Activated naive CD8-positive, alpha-beta T cell treated with anti-CD3 and anti-CD28 coated beads, Interleukin-2, amount 10 ng/mL, durations not matched to agents 7 days and 5 days (primary cell): ENCODE measurements around the gene PCBP3. TPM values are rescaled to one million over a fixed set of nuclear protein-coding genes. Genes with fewer than 3 reads are reported as not detected.

Experiments
- ATAC-seq: fragments of 150-1000 bp; cut with Tn5 transposase; one replicate; pipeline ENCODE4 v1.10.0; 2021; ENCODE audit warnings: low read depth, moderate library complexity
- POLR2A ChIA-PET: fragments of 350-600 bp; sonication (Branson Sonifier 250); formaldehyde crosslinking; loops from one replicate; lab custom pipeline; 2021; ENCODE audit warnings: antibody characterized with exemption; lab: Charles Lee
- DNase-seq: peaks from one replicate; pipeline ENCODE4 v3.0.0; 2021
- H3K27ac Mint-ChIP-seq: one replicate; pipeline ENCODE4 v1.8.0; 2022; ENCODE audit warnings: mild to moderate bottlenecking, mixed read lengths
- H3K27me3 Mint-ChIP-seq: one replicate; pipeline ENCODE4 v1.8.0; 2022; ENCODE audit warnings: mild to moderate bottlenecking, moderate library complexity, mixed read lengths
- H3K36me3 Mint-ChIP-seq: one replicate; pipeline ENCODE4 v1.8.0; 2021; ENCODE audit warnings: mild to moderate bottlenecking, mixed read lengths
- H3K4me1 Mint-ChIP-seq: one replicate; pipeline ENCODE4 v1.8.0; 2021; ENCODE audit warnings: mixed read lengths
- H3K4me3 Mint-ChIP-seq: one replicate; pipeline ENCODE4 v1.8.0; 2022; ENCODE audit warnings: mild to moderate bottlenecking, moderate library complexity, mixed read lengths
- H3K9me3 Mint-ChIP-seq: one replicate; pipeline ENCODE4 v1.8.0; 2021; ENCODE audit warnings: mixed read lengths
- total RNA-seq, 2 experiments: library from RNA; stranded (reverse); gene quantifications; one replicate each; pipeline ENCODE4 v1.2.3, GENCODE V29; 2021

The PCBP3 gene
- total RNA-seq, 2 experiments from 2014 or later: 1.2 TPM; not detected in 1

DNA sequence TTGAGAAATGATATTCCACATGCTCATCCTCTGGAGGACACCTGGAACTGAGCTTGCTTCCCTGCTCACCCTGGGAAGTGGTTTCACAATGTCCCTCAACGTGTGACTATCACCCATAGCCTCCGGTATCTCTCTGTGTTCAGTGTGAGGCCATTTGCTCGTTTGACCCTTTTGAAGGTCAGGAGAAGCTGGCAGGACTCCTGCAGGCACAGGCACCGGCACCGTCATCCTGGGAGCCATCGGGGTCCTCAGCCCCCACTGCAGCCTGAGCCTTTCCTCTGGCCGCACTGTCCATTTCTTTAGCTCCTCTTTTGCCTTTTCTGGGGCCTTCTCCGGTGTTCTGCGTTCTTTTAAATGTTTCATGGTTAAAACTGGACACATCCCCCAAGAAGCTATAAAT lies 178.5 kb downstream of the PCBP3 start:
- POLR2A ChIA-PET: no interaction called here
- H3K4me1 Mint-ChIP-seq: peaks cover 19% of the 10 kb centered on the region
- no peak for DNase-seq
- H3K9me3 Mint-ChIP-seq: no peaks in the 10 kb centered on the region
- no peak overlapping the region for H3K4me3 Mint-ChIP-seq
- peak overlapping the region; percentile 50 for H3K27ac Mint-ChIP-seq
- H3K27me3 Mint-ChIP-seq: peaks cover 6% of the 10 kb centered on the region
- H3K36me3 Mint-ChIP-seq: no peaks in the 10 kb centered on the region
- ATAC-seq: no peak

DNA sequence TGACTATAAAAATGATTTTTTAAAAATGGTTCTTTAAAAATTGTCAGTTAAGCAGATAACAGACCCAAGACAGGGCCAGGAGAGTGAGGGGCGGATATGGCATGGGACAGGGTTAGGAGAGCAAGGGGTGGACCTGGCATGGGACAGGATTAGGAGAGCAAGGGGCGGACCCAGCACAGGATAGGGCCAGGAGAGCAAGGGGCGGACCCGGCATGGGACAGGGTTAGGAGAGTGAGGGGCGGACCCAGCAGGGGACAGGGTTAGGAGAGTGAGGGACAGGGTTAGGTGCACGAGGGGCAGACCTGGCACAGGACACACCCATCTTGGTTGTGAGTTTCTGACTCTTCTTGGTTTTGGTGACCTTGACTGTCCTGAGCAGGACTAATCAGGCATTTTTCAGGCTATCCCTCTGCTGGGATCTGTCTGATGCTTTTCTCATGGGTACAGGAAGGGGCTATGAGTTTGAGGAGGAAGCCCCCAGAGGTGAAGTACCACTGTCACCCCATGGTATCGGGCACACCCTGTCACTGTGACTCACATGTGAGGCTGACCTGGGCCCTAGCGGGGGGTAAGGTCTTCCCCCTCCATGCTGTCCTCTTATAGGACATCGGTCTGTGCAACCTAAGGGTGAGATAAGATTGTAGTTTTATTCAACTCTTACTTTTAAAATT lies 179.0 kb downstream of the PCBP3 start:
- H3K27ac Mint-ChIP-seq: no peak overlapping the region
- POLR2A ChIA-PET: no interaction called here

DNA sequence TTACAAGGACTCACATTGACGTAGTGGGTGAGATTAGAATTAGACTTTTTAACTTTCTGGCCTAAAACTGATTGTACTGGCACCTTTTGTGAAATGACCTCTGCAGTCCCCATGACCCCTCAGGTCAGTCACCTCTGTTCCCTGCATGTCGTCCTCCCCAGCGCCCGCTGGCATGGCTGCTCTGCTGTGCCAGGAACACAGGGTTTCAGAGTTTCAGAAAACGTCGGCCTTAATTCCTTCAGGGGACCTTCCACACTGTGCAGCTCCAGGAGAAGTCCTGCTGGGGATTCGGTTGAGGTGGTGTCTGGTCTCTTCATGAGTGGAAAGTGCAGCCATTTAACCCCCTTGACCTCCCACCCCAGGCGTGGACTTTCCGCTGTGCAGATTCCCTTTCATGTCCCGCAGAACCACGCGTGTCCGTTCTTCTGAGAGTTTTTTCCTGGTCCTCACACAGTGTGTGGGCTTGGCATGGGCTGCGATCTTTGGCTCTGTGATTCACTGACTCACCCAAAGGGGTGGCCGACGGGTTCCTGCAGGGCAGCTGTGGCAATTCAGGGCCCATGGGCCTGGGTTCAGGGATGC lies 179.7 kb downstream of the PCBP3 start:
- POLR2A ChIA-PET: no interaction called here
- Mint-ChIP-seq H3K36me3 (no peaks in the 10 kb centered on the region), H3K4me3 (no peak overlapping the region), H3K9me3 (no peaks in the 10 kb centered on the region), H3K27ac (no peak overlapping the region), H3K4me1 (peaks cover 27% of the 10 kb centered on the region), H3K27me3 (peaks cover 4% of the 10 kb centered on the region)
- no peak for ATAC-seq
- DNase-seq: no peak

More for the DNA sequence above, 179.0 kb downstream of the PCBP3 start:
- Mint-ChIP-seq H3K36me3 (no peaks in the 10 kb centered on the region), H3K4me3 (no peak overlapping the region), H3K27me3 (peaks cover 5% of the 10 kb centered on the region), H3K4me1 (peaks cover 24% of the 10 kb centered on the region), H3K9me3 (no peaks in the 10 kb centered on the region)
- DNase-seq (no peak), ATAC-seq (no peak)

DNA sequence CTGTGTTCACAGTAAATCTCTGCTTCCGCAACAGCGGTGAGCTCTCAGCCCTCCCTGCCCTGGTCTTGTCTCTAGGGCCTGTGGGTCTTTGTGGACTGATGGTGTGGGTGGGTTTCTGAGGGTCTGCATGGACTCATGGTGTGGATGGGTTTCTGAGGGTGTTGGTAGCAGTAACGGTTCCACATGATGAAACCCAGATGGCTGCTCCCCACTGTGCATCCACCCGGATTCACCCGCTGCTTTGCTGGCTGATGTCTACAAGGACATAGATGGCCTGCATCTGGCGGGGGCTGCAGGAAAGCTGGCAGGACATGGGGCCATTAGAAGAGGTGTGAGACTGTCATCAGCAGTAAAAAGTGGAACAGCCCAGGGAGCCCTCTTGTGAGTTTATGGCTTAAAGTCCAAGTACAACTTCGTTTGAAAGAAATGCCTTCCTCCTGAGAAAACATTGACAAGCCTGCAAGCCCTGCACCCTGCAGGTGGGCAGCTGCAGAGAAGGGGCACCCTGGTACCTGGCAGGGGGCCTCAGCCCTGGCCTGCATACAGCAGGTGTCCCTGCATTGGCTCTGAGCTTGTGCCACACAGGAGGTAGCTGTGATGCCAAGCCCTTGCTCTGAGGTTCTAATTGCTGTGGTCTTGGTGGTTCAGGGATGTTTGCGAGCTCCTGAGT lies 181.2 kb downstream of the PCBP3 start:
- DNase-seq: no peak
- H3K27ac Mint-ChIP-seq: no peak overlapping the region

DNA sequence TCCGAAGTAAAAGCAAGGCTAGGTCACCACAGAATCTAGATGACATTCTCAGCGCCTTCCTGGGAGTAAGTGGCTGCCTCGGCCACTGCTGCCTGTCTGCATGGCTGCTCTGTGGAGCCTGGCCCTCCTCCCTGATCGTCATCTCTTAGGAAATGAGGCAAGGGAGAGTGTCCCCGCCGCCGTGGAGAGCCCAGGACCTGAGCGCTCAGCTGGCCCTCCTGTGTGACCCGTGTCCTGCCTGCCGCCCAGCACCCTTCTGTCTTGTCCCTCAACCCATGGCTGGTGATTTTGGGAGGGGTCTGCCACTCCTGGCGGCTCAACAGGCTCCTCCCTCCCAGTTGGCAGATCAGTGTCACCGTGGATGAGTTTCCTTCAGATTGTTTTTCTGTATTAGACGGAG lies 181.7 kb downstream of the PCBP3 start:
- Mint-ChIP-seq H3K9me3 (no peaks in the 10 kb centered on the region), H3K36me3 (no peaks in the 10 kb centered on the region)
- POLR2A ChIA-PET: no interaction called here

More for the DNA sequence above, 181.2 kb downstream of the PCBP3 start:
- Mint-ChIP-seq H3K36me3 (no peaks in the 10 kb centered on the region), H3K9me3 (no peaks in the 10 kb centered on the region), H3K27me3 (peaks cover 4% of the 10 kb centered on the region), H3K4me3 (no peak overlapping the region), H3K4me1 (peaks cover 15% of the 10 kb centered on the region)
- no peak for ATAC-seq
- POLR2A ChIA-PET: no interaction called here

DNA sequence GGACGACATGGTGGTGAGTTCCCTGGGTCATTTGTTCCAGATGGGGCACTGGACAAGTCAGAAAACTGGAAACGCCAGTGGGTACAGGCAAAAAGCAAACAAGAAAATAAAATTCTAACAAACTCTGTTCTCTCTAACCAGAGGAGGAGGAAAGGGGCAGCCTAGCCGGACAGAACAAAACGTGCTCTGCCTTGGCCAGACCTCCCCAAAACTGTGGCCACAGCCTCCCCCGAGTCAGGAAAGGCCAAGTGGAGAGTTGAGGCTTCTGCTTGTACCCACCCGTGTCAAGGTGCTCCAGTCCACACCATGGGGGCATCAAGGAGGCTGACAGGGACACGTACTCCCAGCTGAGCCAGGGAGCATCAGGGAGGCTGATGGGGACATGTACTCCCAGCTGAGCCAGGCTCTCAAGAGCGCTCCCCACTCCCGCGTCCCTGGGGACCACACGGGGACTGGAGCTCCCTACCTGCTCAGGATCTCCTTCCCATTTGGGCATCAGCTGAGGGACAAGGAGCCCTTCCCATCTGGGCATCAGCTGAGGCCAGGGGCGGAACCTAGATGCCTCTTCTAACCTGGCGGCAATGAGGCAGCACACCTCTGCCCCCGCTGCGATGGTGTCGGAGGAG lies 183.3 kb downstream of the PCBP3 start:
- Mint-ChIP-seq H3K27ac (peak overlapping the region; percentile 84), H3K27me3 (peaks cover 3% of the 10 kb centered on the region), H3K9me3 (no peaks in the 10 kb centered on the region), H3K36me3 (no peaks in the 10 kb centered on the region), H3K4me3 (peak overlapping the region; percentile 49), H3K4me1 (peaks cover 9% of the 10 kb centered on the region)
- POLR2A ChIA-PET: no interaction called here
- ATAC-seq: no peak
- no peak for DNase-seq

More for the DNA sequence above, 181.7 kb downstream of the PCBP3 start:
- Mint-ChIP-seq H3K4me1 (peaks cover 14% of the 10 kb centered on the region), H3K27me3 (peaks cover 4% of the 10 kb centered on the region), H3K27ac (no peak overlapping the region), H3K4me3 (no peak overlapping the region)
- ATAC-seq (no peak), DNase-seq (no peak)

DNA sequence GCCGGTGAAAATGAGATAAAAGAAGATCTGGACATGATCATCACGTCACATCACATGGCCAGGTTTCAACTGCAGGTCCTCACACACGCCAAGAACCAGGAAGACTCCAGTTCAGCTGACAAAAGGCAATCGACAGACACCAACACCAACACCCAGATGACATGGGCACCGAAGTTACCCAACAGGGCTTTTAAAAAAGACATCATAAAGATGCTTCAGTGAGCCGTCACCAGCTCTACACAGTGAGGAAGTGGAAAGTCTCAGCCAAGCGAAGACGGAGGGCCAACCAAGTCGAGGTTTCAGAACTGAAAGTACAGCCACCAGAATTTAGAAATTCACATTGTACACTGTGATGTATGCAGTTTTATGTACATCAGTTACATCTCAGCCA lies 183.8 kb downstream of the PCBP3 start:
- DNase-seq: no peak
- peak overlapping the region; percentile 49 for H3K4me3 Mint-ChIP-seq
- peaks cover 2% of the 10 kb centered on the region for H3K27me3 Mint-ChIP-seq
- peak; percentile 71 for ATAC-seq
- H3K36me3 Mint-ChIP-seq: no peaks in the 10 kb centered on the region
- peaks cover 9% of the 10 kb centered on the region for H3K4me1 Mint-ChIP-seq
- POLR2A ChIA-PET: no interaction called here
- peak overlapping the region; percentile 84 for H3K27ac Mint-ChIP-seq
- H3K9me3 Mint-ChIP-seq: no peaks in the 10 kb centered on the region

DNA sequence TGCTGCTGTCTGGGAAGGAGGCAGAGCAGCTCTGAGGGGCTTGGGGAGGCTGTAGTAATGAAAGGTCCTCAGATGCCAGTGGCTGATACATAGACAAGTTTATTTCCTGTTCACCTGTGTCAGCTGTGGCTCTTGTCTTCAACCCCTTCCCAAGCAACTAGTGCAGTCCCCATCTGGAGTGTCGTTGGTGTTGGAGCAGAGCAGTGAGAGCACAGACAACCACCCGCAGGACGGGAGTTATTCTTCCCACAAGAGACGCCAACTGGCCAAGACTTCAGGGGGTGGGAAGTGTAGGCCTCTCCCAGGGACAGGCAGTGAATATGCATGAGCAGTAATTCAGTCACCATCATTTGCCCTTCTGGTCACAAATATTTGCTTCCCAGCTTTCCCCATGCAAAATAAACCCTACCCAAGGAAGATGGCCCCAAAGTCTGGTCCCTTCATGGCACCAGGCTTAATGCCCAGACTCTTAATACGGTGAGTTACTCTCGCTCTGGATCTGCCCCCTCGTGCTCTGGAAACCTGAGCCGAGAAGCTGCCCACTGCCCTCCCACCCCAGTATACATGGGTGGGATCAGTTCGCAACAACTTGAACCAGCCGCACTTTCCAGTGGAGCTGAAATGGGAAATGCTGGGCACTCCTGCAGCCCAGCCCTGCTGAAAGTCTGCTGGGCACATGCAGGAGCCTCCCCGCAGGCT lies 184.5 kb downstream of the PCBP3 start:
- ATAC-seq (no peak), DNase-seq (no peak)
- peaks cover 4% of the 10 kb centered on the region for H3K27me3 Mint-ChIP-seq
- H3K4me1 Mint-ChIP-seq: peaks cover 11% of the 10 kb centered on the region
- peak overlapping the region; percentile 84 for H3K27ac Mint-ChIP-seq
- peak overlapping the region; percentile 49 for H3K4me3 Mint-ChIP-seq
- H3K36me3 Mint-ChIP-seq: no peaks in the 10 kb centered on the region
- H3K9me3 Mint-ChIP-seq: peaks cover 5% of the 10 kb centered on the region
- POLR2A ChIA-PET: no interaction called here

DNA sequence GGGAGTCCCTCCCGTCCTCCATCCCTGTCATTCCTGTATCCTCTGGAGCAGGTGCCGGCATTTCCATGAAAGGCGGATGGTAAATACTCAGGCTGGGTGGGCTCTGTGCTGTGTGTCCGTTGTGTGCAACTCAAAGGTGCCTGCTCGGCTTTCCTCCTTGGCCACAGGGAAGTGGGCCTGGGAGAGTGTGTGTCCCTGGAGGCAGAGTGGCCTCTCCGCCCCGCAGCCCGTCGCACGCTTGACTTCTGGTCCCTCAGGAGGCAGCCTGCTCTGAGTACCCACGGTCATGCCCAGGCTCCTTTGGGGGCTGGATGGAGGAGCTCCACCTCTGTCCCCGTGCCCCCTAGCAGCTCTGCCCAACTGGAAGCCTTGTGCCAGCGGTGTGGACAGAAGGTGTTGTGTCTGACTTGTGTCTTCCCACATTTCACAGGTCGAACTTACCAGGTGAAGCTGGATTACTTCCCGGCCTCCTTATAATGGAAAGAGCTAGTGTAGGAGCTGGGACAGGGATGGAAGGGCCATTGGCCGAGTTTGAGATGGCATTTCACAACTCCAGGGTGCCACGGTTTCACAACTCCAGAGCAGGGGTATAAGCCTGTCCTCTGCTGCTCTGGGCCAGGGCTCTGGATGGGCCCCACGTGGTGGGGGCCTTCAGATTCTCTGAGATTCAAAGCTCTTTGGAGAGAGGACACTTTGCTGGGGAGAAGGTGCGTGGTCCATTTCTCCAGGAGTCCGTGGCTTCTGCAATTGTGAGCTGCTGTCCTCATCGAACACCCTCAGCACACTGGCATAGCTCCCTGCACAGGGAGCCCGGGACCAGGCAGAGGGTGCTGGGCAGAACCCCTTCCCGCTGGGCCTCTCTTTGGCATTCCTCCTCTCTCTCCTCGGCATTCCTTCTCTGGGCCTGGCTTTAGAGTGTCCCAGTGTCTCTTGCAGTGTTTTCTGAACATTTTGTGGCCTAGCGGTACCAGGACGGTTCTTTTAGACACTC lies 185.3 kb downstream of the PCBP3 start:
- no peak for ATAC-seq
- H3K4me1 Mint-ChIP-seq: peaks cover 11% of the 10 kb centered on the region
- peaks cover 5% of the 10 kb centered on the region for H3K9me3 Mint-ChIP-seq
- DNase-seq: no peak
- H3K36me3 Mint-ChIP-seq: no peaks in the 10 kb centered on the region
- no peak overlapping the region for H3K27ac Mint-ChIP-seq
- POLR2A ChIA-PET: interaction anchor here (0.6 kb wide), 1 partner anchor 815 kb away, joined by 3 read pairs; no protein-coding TSS in a partner anchor
- H3K4me3 Mint-ChIP-seq: no peak overlapping the region
- peaks cover 4% of the 10 kb centered on the region for H3K27me3 Mint-ChIP-seq

DNA sequence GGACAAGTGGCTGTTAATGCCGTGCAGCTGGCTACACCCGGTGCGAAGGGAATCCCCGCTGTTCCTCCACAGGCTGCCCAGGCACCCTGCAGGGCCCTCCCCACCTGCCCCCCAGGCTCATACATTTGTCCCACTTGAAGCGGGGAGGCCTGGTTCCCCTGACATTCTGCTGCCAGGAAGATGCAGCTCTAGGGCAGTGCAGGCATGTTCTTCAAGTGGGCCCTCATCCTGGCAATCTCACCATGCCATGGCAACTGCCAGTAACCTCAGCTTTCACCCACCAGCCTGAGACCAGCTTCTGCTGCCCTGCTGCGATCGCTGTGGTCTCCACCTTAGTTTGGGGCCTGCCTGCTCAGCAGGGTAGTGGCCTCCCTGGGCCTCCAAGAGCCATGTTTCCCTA lies 186.1 kb downstream of the PCBP3 start:
- POLR2A ChIA-PET: interaction anchor here (0.6 kb wide), 1 partner anchor 814 kb away, joined by 3 read pairs; no protein-coding TSS in a partner anchor
- Mint-ChIP-seq H3K9me3 (peaks cover 5% of the 10 kb centered on the region), H3K36me3 (no peaks in the 10 kb centered on the region), H3K27me3 (peaks cover 2% of the 10 kb centered on the region), H3K4me3 (no peak overlapping the region), H3K4me1 (peaks cover 11% of the 10 kb centered on the region), H3K27ac (no peak overlapping the region)
- ATAC-seq: no peak
- no peak for DNase-seq

DNA sequence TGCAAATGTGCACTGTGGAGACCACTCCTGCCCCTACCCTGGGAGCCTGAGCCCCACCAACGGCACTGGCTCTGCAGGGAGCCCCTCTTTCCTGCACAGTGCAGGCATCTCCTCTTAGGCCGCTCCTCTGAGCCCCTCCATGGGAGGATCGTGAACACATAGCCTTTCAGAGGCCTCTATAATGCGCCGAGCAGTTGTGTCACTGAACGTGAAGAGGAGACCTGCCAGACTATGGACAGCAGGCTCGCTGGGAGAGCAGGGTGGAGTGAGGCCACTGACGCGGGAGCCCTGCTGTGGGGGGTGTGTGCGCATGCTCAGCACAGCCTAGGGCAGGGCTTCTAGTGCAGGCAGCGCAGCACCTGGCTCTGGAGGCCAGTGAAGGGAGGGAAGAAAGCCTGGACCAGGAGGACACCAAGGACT lies 186.7 kb downstream of the PCBP3 start:
- peaks cover 5% of the 10 kb centered on the region for H3K9me3 Mint-ChIP-seq
- ATAC-seq (no peak), DNase-seq (no peak)
- peaks cover 11% of the 10 kb centered on the region for H3K4me1 Mint-ChIP-seq
- no peaks in the 10 kb centered on the region for H3K36me3 Mint-ChIP-seq
- POLR2A ChIA-PET: no interaction called here
- no peak overlapping the region for H3K4me3 Mint-ChIP-seq
- H3K27ac Mint-ChIP-seq: no peak overlapping the region
- peaks cover 2% of the 10 kb centered on the region for H3K27me3 Mint-ChIP-seq

DNA sequence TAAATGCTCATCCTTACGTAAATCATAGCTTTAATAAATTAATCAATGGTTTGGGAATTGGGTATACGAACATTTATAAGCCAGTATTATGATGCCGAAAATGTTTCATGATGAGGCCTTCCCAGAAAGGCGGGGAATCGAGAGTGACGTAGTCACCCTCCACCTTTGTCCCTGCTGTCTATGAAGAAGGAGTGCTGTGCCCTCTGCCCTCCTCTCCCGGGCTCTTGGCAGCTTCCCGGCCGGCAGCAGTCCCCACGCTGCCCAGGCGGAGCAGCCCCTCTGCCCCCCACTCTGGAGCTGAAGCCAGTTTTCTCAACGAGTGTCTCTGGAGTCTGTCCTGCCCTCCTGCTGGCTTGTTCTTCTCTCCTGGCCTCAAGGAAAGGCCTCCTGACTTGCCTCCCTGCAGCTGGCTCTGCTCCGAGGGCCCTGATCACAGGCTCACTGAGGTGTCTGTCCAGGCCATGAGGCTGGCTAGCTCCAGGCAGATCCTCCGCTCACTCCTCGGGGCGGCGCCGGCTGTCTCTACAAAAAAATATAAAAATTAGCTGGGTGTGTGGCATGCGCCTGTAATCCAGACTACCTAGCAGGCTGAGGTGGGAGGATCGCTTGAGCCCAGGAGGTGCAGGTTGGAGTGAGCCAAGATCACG lies 187.3 kb downstream of the PCBP3 start:
- POLR2A ChIA-PET: interaction anchor here (0.7 kb wide), 1 partner anchor 20 kb away, joined by 6 read pairs; no protein-coding TSS in a partner anchor
- Mint-ChIP-seq H3K4me1 (peaks cover 11% of the 10 kb centered on the region), H3K36me3 (no peaks in the 10 kb centered on the region), H3K9me3 (peaks cover 5% of the 10 kb centered on the region), H3K27me3 (peaks cover 2% of the 10 kb centered on the region), H3K4me3 (no peak overlapping the region), H3K27ac (no peak overlapping the region)
- no peak for ATAC-seq
- no peak for DNase-seq
